ENCODE results near the gene COA7.
"Not testable (repeated sequence)": the region's sequence is repeated elsewhere in the genome, so short reads cannot be mapped to it uniquely, and the experiment has no call there.

COA7 gene

DNA sequence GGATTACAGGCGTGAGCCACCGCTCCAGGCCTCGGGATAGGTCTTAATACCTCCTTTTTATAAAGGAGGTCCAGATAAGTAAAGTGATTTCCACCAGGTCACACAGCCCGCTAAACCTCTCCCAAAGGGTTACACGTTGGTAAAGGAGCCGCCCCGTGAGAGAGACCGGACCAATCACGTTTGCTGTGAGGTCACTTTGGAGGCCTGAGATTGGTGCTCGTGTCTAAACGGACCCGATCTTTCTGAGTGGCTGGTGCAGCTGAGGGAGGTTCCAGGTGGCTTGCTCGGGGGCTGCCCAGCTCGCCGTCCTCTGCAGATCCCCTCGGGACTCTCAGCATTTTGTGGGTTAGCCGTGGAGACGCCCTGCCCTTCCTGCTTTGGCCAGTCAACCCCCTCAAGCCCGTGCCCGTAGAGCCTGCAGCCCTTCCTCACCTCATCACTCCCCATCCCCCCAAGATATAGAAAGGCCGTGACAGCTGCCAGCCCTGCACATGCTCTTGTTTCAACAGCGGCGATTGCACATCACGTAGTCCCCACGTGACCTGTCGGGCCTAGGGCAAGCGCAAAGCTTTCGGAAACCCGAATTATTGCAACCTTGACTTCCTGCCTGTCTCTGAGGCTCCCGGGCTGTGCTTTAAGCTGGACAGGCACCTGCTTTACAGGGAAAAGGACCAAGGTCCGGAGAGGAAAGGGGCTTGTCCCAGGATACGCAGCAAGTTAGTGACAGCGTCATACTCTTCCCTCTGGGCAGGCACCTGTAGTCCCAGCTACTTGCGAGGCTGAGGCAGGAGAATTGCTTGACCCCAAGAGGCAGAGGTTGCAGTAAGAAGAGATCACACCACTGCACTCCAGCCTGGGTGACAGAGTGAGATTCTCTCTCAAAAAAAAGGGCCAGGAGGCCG, 5.0 kb upstream of the COA7 start:
- no peak for TF ChIP-seq ZFX (IDR thresholded peaks at IDR 0.05; ENCODE audit: borderline replicate concordance)
- TF ChIP-seq, protein P1, sequence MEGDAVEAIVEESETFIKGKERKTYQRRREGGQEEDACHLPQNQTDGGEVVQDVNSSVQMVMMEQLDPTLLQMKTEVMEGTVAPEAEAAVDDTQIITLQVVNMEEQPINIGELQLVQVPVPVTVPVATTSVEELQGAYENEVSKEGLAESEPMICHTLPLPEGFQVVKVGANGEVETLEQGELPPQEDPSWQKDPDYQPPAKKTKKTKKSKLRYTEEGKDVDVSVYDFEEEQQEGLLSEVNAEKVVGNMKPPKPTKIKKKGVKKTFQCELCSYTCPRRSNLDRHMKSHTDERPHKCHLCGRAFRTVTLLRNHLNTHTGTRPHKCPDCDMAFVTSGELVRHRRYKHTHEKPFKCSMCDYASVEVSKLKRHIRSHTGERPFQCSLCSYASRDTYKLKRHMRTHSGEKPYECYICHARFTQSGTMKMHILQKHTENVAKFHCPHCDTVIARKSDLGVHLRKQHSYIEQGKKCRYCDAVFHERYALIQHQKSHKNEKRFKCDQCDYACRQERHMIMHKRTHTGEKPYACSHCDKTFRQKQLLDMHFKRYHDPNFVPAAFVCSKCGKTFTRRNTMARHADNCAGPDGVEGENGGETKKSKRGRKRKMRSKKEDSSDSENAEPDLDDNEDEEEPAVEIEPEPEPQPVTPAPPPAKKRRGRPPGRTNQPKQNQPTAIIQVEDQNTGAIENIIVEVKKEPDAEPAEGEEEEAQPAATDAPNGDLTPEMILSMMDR (IDR thresholded peaks at IDR 0.05) = no peak
- peak overlapping the region; percentile 72 for H3K27ac ChIP-seq

DNA sequence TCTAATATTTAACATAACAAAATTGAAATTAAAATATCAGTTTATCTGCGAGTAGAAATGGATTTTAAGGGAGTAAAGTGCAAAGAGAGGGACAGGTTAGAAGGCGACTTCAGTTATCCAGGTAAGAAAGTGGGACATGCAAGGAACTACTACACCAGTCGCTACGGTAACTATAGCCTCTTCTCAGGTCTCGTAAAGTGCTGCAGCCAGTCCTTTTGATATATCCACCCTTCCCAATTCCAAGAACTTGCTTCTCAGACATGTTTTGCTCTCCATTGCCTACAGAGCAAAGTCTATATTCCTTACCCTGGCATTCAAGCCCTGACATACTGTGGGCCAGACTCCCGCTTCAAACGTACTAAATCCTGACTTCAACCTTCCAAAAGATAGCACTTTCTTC, 2.5 kb downstream of the COA7 start:
- TF ChIP-seq, protein P1 (IDR thresholded peaks at IDR 0.05) = no peak
- TF ChIP-seq ZFX (IDR thresholded peaks at IDR 0.05; ENCODE audit: borderline replicate concordance) = no peak
- no peak overlapping the region for H3K27ac ChIP-seq

DNA sequence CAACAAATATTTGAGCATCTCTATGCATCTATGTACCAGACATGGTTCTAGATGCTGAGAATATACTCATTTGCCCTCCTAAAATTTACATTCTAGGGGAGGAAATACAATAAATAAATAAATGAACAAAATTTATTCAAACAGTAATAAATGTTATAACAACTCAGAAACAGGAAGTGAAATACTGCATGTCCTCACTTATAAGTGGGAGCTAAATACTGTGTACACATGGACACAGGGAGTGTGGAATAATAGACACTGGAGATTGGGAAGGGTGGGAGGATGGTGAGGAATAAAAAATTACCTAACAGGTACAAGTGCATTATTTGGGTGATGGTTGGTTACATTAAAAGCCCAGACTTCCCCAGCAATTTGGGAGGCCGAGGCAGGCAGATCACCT, 4.3 kb downstream of the COA7 start:
- TF ChIP-seq ZFX (IDR thresholded peaks at IDR 0.05; ENCODE audit: borderline replicate concordance) = no peak
- TF ChIP-seq, protein P1 (IDR thresholded peaks at IDR 0.05) = no peak
- H3K27ac ChIP-seq = no peak overlapping the region

DNA sequence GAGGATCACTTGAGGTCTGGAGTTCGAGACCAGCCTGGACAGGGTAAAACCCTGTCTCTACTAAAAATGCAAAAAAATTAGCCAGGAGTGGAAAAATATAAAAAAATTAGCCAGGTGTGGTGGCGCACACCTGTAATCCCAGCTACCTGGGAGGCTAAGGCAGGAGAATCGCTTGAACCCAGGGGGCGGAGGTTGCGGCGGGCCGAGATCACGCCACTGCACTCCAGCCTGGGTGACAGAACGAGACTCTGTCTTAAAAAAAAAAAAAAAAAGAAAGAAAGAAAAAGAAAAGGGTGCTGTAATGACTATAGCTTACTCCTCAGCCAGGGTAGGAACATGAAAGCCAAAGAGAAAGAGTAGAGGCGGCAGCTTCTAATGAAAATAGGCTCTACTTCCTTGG, 4.8 kb downstream of the COA7 start:
- H3K27ac ChIP-seq = not testable (repeated sequence)

DNA sequence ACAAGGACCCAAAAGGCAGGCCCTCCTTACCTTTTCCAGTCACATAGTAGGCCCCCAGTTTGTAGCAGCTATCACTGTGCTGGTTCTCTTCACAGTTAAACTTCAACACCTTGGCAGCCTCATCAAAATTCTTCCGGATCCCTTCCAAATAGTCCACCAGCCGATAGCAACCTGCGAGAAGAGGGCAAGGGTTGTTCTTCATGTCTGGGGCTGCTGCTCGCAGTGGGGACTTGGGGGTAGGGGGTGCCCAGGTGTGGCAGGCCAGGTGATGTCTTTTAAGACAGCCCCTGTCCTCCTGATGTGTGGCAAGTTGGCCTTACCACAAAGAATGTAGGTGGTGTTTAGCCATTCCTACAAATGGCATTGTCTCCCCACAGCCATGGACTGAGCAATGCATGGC, 5.5 kb downstream of the COA7 start:
- no peak overlapping the region for H3K27ac ChIP-seq
- no peak for TF ChIP-seq ZFX (IDR thresholded peaks at IDR 0.05; ENCODE audit: borderline replicate concordance)
- TF ChIP-seq, protein P1 (IDR thresholded peaks at IDR 0.05) = no peak

DNA sequence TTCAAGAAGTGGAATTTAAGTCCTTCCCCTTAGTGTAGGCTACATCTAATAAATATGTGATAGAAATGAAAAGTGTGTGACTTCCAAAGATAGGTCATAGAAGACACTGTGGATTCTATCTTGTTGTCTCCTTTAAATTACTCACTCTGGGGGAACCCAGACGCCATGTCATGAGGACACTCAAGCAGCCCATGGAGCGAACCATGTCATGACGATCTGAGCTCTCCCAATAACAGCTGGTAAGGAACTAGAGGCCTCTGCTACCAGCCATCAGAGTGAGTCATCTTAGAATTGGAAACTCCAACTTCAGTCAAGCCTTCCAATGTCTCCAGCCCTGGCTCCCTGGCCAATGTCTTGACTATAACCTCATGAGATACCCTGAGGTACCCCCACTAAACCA, 6.3 kb downstream of the COA7 start:
- TF ChIP-seq, protein P1 (IDR thresholded peaks at IDR 0.05) = no peak
- TF ChIP-seq ZFX (IDR thresholded peaks at IDR 0.05; ENCODE audit: borderline replicate concordance) = no peak
- no peak overlapping the region for H3K27ac ChIP-seq

DNA sequence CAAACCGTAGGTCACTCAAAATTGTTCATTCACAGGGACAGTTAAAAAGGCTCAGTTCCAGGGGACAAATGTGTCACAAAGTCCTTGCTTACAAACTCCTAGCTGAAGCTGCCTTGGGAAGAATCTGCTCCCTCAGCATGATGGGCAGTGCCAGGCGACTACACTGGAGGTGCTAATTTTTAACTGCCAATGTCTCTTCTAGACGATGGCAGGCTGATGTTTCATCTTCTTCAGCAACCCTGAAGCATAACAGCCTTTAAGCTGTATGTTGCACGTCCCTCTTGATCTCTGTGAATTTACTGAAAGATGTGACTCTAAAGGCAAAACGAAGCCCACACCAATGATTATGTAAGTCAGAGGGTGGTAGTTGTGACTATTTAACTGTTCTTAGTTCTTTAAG, 11.3 kb downstream of the COA7 start:
- 0 out of 2 replicates have a peak overlapping the region, but pooled peaks have one; percentile 3 for H3K27ac ChIP-seq
- TF ChIP-seq, protein P1 (IDR thresholded peaks at IDR 0.05) = no peak
- no peak for TF ChIP-seq ZFX (IDR thresholded peaks at IDR 0.05; ENCODE audit: borderline replicate concordance)
